Measurements from ENCODE around the gene GREM2.

DNA sequence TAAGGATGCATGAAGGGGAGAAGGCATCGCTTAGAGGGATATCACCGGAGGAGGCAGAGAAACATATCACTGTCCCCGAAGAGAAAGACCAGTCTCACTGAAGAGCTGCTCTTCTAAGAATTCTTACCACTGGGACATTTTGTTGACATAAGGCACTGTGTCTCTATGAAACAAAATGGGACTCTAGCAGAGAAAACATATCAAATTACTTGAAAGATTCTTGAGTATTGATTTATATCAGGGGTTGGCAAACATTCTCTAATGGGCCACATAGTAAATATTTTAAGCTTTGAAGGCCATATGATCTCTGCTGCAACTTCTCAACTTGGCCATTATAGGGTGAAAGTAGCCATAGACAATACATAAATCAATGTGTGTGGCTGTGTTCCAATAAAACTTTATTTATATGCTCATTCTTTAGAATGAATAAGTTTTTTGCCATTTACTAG lies 41.0 kb upstream of the GREM2 start:
- TF ChIP-seq, protein P1, sequence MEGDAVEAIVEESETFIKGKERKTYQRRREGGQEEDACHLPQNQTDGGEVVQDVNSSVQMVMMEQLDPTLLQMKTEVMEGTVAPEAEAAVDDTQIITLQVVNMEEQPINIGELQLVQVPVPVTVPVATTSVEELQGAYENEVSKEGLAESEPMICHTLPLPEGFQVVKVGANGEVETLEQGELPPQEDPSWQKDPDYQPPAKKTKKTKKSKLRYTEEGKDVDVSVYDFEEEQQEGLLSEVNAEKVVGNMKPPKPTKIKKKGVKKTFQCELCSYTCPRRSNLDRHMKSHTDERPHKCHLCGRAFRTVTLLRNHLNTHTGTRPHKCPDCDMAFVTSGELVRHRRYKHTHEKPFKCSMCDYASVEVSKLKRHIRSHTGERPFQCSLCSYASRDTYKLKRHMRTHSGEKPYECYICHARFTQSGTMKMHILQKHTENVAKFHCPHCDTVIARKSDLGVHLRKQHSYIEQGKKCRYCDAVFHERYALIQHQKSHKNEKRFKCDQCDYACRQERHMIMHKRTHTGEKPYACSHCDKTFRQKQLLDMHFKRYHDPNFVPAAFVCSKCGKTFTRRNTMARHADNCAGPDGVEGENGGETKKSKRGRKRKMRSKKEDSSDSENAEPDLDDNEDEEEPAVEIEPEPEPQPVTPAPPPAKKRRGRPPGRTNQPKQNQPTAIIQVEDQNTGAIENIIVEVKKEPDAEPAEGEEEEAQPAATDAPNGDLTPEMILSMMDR (conservative IDR thresholded peaks at IDR 0.05; ENCODE audit: low read depth in 2 of 2), result no peak
- no peak for TF ChIP-seq EZH2 (IDR thresholded peaks at IDR 0.05; ENCODE audit: low read depth, unreplicated experiment)
- TF ChIP-seq, protein P2, sequence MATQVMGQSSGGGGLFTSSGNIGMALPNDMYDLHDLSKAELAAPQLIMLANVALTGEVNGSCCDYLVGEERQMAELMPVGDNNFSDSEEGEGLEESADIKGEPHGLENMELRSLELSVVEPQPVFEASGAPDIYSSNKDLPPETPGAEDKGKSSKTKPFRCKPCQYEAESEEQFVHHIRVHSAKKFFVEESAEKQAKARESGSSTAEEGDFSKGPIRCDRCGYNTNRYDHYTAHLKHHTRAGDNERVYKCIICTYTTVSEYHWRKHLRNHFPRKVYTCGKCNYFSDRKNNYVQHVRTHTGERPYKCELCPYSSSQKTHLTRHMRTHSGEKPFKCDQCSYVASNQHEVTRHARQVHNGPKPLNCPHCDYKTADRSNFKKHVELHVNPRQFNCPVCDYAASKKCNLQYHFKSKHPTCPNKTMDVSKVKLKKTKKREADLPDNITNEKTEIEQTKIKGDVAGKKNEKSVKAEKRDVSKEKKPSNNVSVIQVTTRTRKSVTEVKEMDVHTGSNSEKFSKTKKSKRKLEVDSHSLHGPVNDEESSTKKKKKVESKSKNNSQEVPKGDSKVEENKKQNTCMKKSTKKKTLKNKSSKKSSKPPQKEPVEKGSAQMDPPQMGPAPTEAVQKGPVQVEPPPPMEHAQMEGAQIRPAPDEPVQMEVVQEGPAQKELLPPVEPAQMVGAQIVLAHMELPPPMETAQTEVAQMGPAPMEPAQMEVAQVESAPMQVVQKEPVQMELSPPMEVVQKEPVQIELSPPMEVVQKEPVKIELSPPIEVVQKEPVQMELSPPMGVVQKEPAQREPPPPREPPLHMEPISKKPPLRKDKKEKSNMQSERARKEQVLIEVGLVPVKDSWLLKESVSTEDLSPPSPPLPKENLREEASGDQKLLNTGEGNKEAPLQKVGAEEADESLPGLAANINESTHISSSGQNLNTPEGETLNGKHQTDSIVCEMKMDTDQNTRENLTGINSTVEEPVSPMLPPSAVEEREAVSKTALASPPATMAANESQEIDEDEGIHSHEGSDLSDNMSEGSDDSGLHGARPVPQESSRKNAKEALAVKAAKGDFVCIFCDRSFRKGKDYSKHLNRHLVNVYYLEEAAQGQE (IDR thresholded peaks at IDR 0.05; ENCODE audit: unreplicated experiment), result no peak
- no peak for TF ChIP-seq EZH2phosphoT487 (IDR thresholded peaks at IDR 0.05; ENCODE audit: unreplicated experiment)
- no peak for TF ChIP-seq POLR2AphosphoS5 (IDR thresholded peaks at IDR 0.05; ENCODE audit: low read depth)
